DOHH2 (cell line): Measurements from ENCODE around the gene PTPRN2.

Experiments
- EZH2phosphoT487 ChIP-seq: fragments of 200-600 bp; sonication (generic); IDR thresholded peaks from 2 replicates; pipeline ENCODE4 v1.6.1; 2017; ENCODE audit warnings: borderline replicate concordance, mild to moderate bottlenecking, antibody characterized with exemption, low read length, moderate library complexity, mixed read lengths
- TF ChIP-seq, protein P1 (sequence below): fragments of 200-600 bp; sonication (generic); IDR thresholded peaks from one replicate; pipeline ENCODE4 v1.5.1; 2014; ENCODE audit warnings: antibody characterized with exemption, mild to moderate bottlenecking, low read depth, low read length; ENCODE audit not compliant: poor library complexity, severe bottlenecking

DNA sequence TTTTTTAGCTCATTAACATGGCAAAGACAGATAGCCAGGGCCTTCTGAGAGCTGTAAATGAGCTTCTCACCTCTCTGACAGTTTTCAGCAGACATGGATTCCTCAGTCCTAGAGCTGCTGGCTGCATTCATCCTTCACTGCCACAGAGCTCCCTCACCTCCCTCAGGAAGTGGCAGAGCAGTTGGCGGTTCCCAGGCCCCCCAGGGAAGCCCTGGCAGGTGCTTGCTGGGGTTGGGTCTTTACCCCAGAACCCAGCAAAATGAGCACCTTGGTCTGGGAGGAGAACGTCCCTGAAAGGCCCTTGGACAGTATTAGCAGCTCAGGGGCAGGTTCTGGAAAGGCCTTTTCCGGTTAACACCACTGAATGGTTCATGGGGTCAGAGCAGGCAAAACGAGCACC, 288.0 kb downstream of the PTPRN2 start:
- TF ChIP-seq, protein P1, sequence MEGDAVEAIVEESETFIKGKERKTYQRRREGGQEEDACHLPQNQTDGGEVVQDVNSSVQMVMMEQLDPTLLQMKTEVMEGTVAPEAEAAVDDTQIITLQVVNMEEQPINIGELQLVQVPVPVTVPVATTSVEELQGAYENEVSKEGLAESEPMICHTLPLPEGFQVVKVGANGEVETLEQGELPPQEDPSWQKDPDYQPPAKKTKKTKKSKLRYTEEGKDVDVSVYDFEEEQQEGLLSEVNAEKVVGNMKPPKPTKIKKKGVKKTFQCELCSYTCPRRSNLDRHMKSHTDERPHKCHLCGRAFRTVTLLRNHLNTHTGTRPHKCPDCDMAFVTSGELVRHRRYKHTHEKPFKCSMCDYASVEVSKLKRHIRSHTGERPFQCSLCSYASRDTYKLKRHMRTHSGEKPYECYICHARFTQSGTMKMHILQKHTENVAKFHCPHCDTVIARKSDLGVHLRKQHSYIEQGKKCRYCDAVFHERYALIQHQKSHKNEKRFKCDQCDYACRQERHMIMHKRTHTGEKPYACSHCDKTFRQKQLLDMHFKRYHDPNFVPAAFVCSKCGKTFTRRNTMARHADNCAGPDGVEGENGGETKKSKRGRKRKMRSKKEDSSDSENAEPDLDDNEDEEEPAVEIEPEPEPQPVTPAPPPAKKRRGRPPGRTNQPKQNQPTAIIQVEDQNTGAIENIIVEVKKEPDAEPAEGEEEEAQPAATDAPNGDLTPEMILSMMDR = no peak
- TF ChIP-seq EZH2phosphoT487 = no peak
